Activated CD8-positive, alpha-beta memory T cell treated with anti-CD3 and anti-CD28 coated beads for 1 hour (primary cell): Measurements from ENCODE around the gene TNFRSF14.

Source experiments
- DNase-seq, 2 donors: peaks; one replicate each; pipeline ENCODE4 v3.0.0-alpha.2; 2020; ENCODE audit warnings: low read depth in 1 of 2; ENCODE audit errors: extremely low read depth in 1 of 2

TNFRSF14 gene

DNA sequence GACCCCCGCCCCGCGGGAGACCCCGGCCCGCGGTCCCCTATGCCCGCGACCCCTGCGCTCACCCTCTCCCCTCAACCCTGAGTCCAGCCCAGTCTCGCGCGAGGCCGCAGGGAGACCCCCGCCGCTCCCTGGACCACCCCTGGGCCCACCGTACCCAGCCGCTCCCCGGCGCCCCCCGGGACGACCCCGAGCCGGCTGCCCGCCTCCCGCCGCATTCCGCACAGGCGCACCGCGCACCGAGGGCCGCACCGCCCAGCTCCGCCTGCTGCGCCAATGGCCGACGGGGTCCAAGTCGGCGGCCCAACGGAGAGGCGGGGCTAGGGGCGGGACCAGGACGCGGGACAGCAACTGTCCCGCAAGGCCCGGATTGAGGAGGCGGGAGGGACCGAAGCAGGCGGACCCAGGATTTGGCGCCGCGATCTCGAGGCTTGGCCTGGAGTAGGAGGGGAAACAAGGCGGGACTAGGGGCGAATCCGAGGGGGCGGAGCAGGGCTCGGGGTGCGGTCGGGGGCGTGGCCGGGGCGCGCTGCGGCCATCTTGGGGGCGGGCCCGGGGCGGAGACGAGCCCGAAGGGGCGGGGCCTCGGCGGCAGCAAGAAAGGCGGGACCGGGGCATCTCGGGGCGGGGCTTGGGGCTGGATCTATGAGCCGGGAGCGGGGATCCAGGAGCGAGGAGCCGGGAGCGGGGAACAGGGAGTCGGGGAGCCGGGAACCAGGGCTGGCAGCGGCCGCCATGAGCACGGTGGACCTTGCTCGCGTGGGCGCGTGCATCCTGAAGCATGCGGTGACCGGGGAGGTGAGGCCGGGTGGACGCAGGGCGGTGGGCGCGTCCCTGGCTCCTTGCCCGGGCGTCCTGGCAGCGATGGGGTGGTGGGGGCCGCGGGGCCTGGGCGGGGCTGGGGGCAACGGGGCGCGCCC, 30.2 kb downstream of the TNFRSF14 start, which contains the start of gene PRXL2B:
PRXL2B (plus strand) TSS at position 624 of the 917 bp plus-strand sequence; CDS start at position 733, 109 bp downstream.
- DNase-seq = peak; percentile 83 to 98

DNA sequence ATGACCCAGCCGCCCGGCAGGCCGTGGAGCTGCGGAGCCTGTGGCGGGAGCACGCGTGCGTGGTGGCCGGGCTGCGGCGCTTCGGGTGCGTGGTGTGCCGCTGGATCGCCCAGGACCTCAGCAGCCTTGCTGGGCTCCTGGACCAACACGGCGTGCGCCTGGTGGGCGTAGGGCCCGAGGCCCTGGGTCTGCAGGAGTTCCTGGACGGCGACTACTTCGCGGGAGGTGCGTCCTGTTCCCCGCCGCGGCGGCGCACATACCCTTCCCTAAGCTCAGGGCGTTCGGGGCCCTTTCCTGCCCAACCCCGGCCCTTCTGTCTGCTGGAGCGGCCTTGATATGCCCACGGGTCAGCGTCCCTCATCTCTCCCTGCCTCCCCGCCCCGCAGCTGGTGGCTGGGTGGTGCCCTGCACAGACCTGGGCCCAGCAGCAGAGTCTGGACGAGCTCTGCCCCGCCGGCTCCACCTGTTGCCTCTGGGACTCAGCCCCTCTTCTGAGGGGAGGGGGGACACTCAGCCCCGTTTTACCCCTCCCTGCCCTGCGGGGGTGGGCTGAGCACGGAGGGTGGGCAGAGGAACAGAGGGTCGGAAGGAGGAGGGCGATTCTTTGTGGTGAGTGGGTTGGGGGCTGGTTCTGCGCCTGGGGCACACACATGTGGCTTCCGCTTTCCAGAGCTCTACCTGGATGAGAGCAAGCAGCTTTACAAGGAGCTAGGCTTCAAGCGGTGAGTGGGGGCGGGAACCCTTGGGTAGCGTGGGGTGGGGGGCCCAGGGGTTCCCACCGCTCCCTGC, 31.1 kb downstream of the TNFRSF14 start:
- no peak for DNase-seq

DNA sequence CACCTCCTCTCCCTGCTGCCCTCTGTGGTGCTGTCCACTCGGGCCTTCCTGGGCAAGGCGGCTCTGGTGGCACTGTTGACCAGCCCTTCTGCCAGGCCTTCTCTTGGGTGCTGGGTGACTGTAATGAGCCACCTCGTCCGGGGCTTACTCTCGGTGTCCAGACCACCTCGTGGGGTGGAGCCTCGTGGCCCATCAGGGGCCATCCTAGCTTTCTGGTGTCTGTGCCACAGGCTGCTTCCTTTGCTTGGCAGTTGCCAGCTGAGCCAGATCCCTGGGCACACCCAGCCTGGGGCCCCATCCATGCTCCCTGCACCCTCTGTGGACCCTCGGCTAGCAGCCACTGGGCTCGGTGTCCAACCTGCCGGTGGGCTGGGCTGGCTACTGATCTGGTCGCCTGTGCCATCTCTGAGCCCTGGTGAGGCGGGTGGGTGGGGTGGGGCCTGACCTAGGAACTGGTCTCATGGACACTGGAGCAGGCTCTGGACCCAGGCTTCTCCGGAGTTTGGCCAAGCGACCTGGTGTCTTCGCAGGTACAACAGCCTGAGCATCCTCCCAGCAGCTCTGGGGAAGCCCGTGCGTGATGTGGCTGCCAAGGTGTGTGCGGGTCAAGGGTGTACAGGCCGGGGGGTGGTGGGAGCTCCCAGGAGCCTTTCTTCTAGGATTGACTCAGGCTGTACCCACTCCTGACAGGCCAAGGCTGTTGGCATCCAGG, 31.8 kb downstream of the TNFRSF14 start:
- DNase-seq = no peak

DNA sequence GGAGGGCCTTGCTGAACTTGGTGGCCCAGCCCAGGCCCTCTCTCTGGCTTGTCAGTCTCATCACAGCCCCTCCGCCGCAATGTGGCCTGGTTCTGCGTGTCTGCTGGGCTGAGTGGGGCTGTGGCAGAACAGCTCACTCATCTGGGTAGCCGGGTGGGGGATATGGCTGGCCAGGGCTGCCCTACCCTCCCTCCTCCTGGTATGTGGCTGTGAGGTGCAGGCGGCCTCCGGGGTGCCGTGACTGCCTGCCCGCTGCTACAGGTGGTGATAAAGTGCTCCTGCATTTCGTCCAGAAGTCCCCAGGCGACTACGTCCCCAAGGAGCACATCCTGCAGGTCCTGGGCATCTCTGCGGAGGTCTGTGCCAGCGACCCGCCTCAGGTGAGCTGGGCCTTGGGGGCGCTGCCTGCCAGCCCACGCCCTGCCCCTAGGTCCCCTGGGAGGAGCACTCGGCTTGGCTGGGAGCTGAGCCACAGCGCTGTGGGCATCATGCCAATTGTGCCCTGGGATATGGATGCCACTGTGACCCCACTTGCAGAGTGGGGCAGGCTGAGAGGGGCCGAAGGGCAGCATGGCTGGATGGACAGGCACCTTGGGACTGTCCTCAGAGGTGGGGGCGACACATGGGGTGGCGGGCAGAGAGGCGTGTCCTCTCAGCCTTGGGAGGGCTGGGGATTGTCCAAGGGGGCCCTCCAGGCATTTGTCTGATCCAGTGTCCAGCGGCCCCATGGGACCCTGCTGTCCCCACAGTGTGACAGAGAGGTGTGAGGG, 32.7 kb downstream of the TNFRSF14 start:
- no peak for DNase-seq

DNA sequence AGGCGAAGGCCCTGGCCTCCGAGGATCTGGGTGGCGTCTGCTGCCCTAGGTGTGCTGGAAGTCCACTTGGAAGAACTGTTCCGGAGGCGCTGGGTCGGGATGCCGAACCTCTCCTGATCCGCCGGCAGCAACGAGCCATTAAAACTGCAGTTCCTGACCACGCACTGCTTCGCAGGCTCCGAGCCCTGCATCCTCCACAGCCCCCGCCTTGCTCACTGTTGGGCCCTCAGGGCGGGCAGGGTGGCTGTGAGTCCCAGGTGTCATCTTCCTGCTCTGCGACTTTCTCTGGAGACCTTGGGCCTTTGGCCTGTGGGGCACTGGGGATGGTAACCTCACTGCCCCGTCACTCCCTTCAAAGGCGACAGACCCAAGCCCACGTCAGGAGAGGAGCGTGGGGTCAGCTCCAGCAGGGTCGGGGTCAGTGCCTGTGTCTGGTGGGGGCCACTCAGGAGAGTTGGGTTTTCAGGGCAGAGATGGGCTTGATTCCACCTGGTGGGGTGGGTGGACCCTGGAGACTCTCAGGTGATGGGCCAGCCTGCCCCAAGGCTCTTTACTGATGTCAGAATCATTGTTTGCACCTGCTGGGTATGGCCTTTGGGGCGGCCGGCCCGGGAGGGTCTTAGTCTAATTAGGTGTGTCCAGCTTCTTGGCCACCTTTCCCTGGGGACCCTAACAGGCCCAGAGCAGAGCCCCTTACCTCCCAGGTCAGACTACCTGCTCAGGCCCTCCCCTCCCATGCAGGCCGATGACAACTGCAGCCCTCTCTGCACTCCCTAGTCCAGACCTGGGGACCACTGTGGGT, 33.5 kb downstream of the TNFRSF14 start:
- DNase-seq = no peak

GRCh38 chr1:2590233-2591141, 34.3 kb downstream of the TNFRSF14 start:
- DNase-seq = no peak

GRCh38 chr1:2591233-2591580, 35.0 kb downstream of the TNFRSF14 start:
- DNase-seq = no peak

GRCh38 chr1:2591581-2592261, 35.5 kb downstream of the TNFRSF14 start:
- DNase-seq = no peak

DNA sequence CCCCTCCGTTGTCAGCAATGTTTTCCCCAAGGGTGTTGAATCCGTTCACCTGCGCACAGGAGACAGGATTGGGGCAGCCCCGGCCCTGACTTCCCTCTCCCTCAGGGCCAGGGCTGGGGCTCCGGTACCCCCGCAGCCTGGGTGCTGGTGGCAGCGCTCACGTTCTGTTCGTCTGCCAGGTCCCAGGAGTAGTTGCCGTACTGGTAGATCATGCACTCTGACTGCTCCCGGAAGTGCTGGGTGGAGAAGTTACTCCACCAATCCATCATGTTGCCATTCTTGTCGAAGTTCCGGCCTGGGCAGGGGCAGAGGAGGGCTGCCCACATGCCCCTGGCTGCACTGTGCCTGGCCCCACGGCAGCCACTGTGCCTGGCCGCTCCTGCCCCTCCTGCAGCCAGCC, 36.5 kb downstream of the TNFRSF14 start:
- DNase-seq = no peak

GRCh38 chr1:2593251-2593878, 37.2 kb downstream of the TNFRSF14 start:
- no peak for DNase-seq

GRCh38 chr1:2594001-2594640, 38.0 kb downstream of the TNFRSF14 start:
- DNase-seq = no peak

DNA sequence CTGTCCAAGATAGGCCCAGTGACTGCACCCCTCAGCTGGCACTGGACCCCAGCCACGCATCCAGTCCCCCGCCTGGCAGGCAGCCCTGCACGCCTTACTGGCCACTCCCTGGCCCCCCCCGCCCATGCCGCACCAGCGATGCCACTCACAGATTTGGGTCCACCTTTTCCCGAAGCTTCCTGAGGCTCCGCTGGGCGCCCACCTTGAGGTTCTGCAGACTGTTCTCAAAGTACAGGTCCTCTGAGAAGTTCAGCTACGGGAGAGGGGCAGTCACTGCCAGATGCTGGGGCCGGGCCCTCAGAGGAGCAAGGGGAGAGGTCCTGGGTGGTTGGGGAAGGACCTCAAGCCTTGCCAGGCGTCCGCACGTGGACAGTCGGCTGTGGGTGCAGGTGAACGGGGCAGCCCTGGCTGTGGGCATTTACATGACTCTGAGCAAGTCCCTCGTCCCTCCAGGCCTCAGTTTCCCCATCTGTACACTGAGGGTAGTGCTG, 38.5 kb downstream of the TNFRSF14 start:
- DNase-seq = no peak

DNA sequence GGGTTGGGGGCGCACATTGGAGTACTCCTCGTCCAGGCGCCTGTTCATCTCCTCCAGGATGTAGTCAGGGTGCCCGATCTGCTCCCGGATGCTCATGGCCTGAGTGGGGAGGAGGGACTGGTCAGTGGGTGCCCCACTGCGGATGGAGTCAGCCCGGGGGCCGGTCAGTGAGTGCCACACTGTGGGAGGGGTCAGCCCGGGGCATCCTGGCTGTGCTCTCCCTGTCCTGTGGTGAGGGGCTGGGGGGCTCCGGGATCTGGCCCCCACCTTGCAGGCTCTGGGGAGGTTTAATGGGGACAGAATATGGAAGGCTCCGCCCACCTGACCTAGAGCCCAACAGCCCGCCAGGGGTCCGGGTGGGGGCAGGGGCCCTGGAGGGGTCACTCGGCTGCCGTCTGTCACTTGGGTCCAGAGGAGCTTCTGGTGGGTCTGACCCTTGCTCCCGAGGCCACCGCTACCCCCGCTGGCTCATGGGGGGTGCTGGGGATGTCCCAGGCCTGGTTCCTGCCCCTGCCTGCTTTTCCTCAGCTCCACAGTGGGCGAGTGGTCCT, 39.2 kb downstream of the TNFRSF14 start:
- DNase-seq = no peak

DNA sequence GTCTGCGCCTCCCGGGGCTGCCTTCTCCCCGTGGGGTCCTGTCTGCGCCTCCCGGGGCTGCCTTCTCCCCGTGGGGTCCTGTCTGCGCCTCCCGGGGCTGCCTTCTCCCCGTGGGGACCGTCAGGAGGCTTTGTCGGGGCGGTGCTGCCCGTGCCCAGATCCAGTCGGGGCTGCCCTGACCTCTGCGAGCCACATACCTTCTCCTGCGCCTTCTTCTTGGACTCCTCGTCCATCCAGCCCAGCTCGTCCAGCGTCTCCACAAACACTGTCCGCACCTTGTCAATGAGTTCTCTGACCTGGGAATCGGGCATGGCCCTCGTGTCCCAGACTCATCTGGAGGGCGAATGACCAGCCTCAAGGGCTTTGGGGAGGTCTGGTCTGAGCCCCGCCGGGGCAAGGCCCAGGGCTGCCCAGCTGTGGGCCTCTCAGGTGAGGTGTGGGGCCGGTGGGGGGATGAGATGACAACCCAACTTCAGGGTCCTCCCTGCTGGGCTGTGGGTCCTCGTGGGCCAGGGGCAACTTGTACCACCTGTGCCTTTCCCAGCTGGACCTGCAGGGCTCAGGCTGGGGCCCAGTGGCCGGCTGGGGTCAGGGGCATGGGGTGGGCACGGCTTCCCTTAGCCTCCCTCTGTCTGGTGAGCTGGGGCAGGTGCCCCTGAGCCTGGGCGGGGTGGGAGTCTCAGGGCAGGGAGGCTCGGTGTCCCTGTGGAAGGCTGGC, 39.8 kb downstream of the TNFRSF14 start:
- DNase-seq = no peak

DNA sequence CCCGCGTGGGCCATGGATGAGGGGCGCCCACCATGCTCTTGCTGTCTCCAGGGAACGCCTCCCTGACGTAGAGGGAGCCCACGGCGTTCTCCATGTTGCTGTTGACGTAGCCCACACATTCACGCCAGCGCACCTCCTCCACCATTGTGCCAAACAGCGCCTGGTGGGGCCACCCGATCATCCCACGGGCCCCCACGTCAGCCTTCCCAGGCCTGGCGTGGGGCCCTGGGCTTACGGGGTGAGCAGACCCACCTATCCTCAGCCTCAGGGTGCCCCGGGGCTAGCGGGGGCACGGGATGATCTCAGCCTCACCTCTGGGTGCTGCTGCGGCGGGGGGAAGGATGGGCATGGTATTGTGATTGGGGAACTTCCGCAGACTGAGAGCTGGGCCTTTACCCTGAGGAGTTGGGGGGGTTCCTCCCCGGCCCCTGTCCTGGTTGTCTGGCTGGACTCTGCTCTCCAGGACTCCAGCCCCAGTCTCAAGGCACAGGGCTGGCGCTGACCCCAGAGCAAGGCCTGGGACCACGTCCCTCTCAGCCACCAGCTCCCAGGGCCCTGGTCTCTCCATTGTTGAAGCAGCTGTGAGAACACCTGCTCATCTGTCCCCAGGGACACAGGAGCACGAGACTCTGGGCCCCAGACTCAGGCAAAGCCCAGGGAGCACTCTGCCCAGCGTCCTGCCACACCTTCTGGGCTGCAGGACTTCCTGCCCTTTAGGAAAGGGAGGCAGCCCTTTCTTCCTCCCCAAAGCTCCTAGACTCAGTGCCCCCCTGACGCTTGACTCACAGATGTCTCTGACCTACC, 40.6 kb downstream of the TNFRSF14 start:
- DNase-seq = no peak
